GM18517 (cell line): ENCODE results near the gene TTC3.

Experiments used
- ATAC-seq: cut with Tn5 transposase; IDR thresholded peaks from one replicate; pipeline ENCODE4 v1.9.1; 2021; ENCODE audit warnings: mild to moderate bottlenecking, moderate library complexity; ENCODE audit not compliant: unreplicated experiment

The TTC3 gene

DNA sequence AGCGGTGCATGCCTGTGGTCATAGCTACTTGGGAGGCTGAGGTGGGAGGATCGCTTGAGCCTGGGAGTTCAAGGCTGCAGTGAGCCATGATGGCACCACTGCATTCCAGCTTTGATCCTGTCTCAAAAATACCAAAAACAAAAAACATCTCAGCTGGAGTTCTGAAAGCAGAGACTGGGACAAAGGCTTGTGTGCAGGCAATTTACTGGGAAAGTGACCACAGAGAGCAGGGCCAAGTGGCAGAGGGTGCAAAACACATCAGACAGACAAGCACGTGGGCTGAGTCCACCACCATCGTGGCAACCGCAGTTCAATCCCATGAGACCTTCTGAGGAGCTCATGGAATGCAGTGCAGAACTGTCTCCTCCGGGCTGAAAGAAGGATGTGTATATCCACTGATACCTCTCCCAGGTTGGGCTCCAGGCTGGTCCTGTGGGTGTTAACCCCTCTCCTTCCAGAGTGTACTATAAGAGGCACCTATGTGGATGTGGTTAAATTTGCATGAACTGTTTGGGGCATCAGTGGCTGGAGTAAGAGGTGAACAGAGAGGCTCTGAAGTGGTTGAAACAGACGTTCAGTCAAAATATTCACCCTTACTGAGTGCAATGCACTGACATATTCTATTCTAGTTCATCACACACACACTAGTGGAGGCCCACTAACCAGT, 11.0 kb upstream of the TTC3 start:
- ATAC-seq: no peak

DNA sequence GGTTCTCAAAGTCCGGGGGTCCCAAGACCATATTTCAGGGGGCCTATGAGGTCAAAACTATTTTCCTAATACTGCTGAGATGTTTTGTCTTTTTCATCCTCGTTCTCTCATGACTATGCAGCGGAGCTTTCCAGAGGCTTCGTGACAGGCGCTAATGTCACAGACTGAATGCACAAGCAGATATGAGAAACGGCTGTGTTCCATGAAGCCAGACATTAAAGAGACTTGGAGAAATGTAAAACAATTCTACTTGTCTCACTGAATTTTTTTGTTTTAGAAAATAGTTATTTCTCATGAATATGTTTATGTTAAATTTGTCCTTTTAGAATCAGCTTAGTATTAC, 10.5 kb upstream of the TTC3 start:
- ATAC-seq: no peak

- no peak for ATAC-seq
These were observed 9.6 kb upstream of the TTC3 start for GRCh38 chr21:37063433-37063832.

GRCh38 chr21:37064841-37065240, 8.2 kb upstream of the TTC3 start:
- no peak for ATAC-seq

GRCh38 chr21:37065561-37066177, 7.4 kb upstream of the TTC3 start:
- no peak for ATAC-seq

- no peak for ATAC-seq
These were observed 1.3 kb upstream of the TTC3 start for GRCh38 chr21:37071561-37072273.

DNA sequence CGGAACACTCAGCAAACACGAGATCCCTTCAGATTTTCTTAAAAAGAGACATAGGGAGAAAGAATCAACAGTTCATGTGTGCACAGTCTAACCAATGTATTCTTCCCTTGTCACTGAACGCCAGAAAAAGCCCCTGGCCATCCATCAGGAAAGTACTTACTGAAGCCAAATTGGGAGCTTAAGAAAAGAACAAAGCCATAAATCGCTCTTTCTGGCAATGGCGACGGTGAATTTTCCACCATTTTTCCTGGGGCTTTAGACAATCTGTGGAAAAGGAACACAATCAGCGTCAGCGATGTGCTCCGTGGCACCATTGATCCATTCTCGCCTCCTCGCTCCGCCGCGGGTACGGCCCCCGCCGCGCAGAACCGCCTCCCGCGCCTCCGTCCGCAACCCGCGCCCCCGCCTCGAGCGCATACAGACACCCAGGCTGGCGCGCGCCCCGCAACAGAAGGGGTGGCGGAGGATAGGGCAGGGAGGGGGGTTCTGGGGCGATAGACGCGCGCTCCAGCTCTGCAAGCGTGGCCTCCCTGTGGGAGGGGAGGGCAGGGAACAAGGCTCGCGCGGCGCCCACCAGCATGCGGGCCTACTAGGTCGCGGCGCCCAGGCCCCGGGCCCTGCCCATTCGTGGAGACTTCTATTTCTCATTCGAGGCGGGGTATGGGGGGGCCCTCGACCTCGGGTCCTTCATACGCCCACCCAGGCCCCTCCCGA, 623 bp upstream of the TTC3 start:
- ATAC-seq: peak; percentile 34

GRCh38 chr21:37073417-37074196, 553 bp downstream of the TTC3 start:
- peak; percentile 46 for ATAC-seq

DNA sequence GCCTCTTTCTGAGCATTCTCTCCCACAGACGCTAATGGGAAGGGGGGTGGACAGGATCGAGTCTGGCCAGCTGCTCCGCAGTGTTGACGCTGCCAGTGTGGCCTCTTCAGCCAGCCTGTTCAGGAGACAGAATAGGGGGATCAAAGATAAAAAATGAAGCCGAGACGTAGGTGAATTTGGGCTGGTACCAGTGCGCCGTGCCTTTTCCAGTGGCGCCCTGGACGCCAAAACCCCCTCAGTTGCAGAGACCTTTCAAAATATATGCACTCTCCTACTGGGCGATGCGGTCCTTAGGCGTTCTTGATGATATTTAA, 1.1 kb downstream of the TTC3 start:
- ATAC-seq: no peak

DNA sequence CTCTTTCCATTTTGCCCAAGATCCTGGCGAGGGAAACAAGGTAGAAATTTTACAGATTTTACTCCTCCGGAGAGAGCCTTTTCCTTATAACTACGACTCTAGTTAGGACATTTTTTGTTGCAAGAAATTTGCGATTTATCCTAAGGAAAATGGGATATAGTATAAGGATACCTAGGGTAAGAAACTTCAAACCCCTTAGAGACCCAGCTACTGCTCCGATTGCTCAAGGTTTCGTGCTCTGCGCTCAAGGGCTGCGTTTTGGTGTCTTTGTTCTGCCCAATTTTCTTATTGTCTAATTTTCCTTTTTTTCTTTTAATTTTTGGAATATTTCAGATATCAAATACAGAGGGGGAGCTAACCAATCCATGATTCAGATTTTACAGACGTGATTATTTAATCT, 1.5 kb downstream of the TTC3 start:
- ATAC-seq: no peak

DNA sequence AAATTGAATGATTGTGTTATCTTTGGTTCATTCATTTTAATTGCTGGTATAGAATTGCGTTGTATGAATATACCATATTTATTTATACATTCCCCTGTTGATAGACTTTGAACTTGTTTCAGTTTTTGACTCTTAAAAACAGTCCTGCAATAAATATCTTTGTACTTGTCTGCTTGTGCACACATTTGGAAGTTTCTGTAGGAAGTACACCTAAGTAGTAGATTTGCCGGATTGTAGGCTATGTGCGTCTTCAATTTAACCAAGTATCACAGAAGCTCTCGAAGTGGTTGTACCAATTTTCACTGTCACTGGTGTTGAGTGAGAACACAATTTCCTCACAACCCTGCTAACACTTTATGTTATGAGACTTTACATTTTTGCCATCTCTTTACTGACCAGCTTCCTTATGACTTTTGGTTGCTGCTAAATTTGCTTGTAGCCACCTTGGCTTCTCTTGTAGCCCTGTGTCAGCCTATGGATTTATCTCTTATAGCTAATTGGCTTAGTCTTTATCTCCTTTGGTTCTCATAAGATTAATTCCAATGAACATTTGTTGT, 2.2 kb downstream of the TTC3 start:
- ATAC-seq: no peak

GRCh38 chr21:37076087-37076850, 3.2 kb downstream of the TTC3 start:
- ATAC-seq: no peak

GRCh38 chr21:37077403-37077802, 4.3 kb downstream of the TTC3 start:
- no peak for ATAC-seq

GRCh38 chr21:37079211-37079824, 6.3 kb downstream of the TTC3 start:
- ATAC-seq: no peak

GRCh38 chr21:37082375-37082774, 9.3 kb downstream of the TTC3 start:
- ATAC-seq: no peak

- no peak for ATAC-seq
These were observed 9.9 kb downstream of the TTC3 start for GRCh38 chr21:37082856-37083528.

- ATAC-seq: no peak
These were observed 12.7 kb downstream of the TTC3 start for GRCh38 chr21:37085726-37086125.

DNA sequence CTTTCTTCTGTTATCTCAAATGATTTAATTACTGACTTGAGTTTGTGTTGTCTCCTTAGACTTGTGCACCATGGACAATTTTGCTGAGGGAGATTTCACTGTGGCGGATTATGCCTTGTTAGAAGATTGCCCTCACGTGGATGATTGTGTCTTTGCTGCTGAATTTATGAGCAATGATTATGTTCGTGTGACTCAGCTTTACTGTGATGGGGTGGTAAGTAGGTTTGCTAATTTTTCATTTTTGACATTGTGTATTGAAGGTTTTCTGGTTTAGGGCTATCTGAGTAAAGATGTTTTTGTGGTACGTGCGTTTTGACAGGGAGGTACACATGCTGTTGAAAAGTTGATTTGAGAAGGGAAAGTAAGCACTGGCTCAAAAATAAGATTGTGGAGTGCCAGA, 14.1 kb downstream of the TTC3 start:
- no peak for ATAC-seq

GRCh38 chr21:37088186-37088735, 15.2 kb downstream of the TTC3 start:
- no peak for ATAC-seq
